HG02884 (cell line): ENCODE data around the gene TMEM150C.
"Not testable (repeated sequence)": the region's sequence is repeated elsewhere in the genome, so short reads cannot be mapped to it uniquely, and the experiment has no call there.

Experiments
- ATAC-seq: cut with Tn5 transposase; IDR thresholded peaks from one replicate; pipeline ENCODE4 v1.9.1; 2021; ENCODE audit warnings: mild to moderate bottlenecking, moderate library complexity; ENCODE audit not compliant: unreplicated experiment

TMEM150C gene

GRCh38 chr4:82479562-82479961 is 82.2 kb downstream of the TMEM150C start:
- no peak for ATAC-seq

GRCh38 chr4:82477469-82477868 is 84.3 kb downstream of the TMEM150C start:
- ATAC-seq: not testable (repeated sequence)

DNA sequence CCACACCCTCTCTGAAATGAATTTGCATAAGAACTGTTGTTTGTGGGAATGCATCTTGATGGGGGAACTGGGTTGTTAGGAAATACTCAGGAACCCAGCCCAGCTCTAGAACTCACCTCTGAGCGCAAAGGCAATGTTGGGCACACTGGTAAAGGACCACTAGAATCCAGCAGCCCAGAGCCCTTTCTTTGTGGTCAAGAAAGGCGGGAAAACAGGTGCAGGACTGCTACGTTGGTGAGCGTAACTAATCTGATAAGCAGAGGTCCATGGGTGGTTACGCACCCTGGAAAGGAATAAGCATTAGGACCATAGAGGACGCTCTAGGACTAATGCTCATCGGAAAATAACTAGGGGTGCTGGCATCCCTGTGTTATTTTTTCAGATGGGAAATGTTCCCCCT is 85.9 kb downstream of the TMEM150C start:
- not testable (repeated sequence) for ATAC-seq

DNA sequence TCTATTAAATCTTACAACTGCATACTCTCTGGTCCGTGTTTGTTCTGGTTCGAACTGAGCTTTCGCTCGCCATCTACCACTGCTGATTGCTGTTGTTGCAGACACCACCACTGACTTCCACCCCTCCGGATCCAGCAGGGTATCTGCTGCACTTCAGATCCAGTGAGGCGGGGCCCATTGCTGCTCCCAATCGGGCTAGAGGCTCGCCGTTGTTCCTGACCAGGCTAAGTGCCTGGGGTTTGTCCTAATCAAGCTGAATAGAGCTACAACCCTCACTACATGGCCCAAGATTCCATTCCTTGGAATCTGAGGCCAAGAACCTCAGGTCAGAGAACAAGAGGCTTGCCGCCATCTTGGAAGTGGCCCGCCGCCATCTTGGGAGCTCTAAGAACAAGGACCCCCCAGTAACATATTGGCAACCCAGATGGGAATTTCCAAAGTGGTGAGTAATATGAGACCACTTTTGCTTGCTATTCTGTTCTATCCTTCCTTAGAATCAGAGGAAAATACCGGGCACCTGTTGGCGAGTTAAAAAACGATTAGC is 88.1 kb downstream of the TMEM150C start:
- no peak for ATAC-seq

DNA sequence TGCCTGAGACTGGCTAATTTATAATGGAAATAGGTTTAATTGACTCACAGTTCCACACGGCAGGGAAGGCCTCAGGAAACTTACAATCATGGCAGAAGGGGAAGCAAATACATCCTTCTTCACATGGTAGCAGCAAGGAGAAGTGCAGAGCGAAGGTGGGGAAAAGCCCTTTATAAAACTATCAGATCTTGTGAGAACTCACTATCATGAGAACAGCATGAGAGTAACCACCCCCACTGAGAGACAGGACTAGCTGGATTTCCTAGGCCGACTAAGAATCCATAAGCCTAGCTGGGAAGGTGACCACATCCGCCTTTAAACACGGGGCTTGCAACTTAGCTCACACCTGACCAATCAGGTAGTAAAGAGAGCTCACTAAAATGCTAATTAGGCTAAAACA is 88.7 kb downstream of the TMEM150C start:
- not testable (repeated sequence) for ATAC-seq

GRCh38 chr4:82469791-82470345 is 91.9 kb downstream of the TMEM150C start:
- ATAC-seq: no peak

- ATAC-seq: no peak
Measured at GRCh38 chr4:82467471-82467870, 94.3 kb downstream of the TMEM150C start.

DNA sequence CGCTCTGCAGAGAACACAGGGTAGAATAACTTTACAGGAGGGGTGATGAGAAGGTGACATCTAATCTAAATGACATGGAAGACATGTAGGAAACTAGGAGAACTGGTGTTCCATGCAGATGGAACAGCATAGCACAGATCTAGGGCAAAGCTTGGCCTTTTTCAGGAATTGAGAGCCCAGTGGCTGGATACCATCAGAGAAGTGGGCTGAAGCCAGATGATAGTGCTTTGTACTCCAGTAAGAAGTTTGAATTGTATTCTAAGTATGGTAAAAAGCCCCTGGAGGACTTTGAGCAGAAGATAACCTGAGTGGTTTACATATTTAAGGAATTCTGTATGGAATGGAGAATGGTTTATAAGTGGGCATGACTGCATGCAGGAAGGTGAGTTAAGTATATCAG is 98.6 kb downstream of the TMEM150C start:
- ATAC-seq: no peak

GRCh38 chr4:82462415-82462831 is 99.4 kb downstream of the TMEM150C start:
- no peak for ATAC-seq

DNA sequence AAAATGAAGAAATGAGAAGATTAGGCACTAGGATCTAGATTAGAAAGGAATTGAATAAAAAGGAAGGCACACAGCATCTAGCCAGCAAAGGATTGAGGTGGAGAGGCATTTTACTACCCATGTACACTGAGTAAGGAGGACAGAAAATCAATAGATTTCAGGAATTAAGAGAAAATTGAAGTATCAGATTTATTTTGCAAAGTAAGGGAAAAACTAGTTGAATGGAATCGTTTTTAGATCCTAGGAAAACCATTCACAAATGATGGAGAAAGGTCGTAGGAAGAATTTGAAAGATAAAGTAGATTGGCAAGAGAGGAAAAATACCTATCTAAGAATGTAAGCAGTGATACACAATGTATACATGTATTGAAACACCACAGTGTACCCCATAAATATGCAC is 100.1 kb downstream of the TMEM150C start:
- ATAC-seq: no peak

DNA sequence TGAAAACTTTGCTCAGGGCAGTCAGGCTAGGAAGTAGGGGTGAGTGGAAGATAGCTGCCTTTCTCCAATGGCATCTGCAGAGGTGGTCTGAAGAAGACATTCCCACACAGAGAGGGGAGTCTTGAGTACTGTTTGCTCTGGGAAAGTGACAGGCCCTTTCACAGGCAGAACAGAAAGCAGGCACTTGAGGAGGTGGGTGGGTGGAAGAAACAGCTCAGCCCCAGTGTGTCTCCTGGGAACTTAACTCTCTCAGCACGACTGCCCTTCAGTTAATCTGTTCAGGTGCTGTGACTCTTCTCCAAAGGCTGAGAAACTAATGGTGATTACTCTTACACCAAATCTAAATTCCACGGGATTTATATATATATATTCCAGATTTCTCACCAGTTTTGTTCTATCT is 103.1 kb downstream of the TMEM150C start:
- ATAC-seq: peak; percentile 58

GRCh38 chr4:82457266-82457665 is 104.5 kb downstream of the TMEM150C start:
- no peak for ATAC-seq

DNA sequence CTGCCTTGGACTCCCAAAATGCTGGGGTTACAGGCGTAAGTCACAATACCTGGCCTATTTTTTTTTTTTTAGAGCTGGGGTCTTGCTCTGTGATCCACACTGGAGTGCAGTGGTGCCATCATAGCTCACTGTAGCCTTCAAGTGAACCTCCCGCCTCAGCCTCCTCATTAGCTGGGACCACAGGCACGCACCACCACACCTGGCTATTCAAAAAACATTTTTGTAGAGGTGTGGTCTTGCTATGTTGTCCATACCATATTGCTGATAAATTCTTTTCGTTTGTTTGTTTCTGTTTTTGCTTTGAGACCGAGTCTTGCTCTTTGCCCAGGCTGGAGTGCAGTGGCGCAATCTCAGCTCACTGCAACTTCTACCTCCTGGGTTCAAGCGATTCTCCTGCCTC is 109.8 kb downstream of the TMEM150C start:
- ATAC-seq: no peak

GRCh38 chr4:82450966-82451755 is 110.6 kb downstream of the TMEM150C start:
- no peak for ATAC-seq

- no peak for ATAC-seq
Measured at GRCh38 chr4:82447886-82448285, 113.9 kb downstream of the TMEM150C start.

- ATAC-seq: no peak
Measured at GRCh38 chr4:82439088-82439487, 122.7 kb downstream of the TMEM150C start.

- no peak for ATAC-seq
Measured at GRCh38 chr4:82437285-82438005, 124.3 kb downstream of the TMEM150C start.

DNA sequence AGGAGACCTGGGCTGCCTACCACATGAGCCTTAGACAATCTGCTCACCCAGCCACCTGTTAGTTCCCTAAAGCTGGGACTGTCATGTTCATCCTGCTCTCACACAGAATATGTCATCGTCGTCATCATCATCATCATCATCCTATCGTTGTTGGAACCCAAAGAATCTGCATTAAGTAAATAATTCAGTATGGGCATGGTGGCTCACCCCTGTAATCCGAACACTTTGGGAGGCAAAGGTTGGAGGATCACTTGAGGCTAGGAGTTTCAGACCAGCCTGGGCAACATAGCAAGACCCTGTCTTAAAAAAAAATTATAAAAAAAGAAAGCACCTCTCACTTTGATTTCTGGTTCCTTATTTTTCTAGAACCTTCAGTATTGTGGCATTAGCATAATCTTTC is 125.0 kb downstream of the TMEM150C start:
- ATAC-seq: no peak

DNA sequence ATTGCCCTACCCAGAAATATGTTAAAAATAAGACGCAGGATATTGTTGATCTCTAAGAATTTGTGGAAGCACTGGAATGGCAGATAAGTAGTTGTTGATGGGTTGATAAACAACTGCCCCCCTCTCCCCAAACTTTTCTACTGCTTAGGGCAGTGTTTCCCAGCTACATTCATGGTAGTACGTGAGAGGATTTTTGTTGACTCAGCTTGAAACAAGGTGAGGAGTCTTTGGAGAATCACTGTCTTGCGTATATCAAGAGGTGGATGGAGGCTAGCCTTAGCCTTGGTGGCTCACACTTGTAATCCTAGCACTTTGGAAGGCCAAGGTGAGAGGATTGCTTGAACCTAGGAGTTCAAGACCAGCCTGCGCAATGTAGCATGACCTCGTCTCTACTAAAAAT is 125.7 kb downstream of the TMEM150C start:
- no peak for ATAC-seq

GRCh38 chr4:82434949-82435348 is 126.8 kb downstream of the TMEM150C start:
- ATAC-seq: no peak

DNA sequence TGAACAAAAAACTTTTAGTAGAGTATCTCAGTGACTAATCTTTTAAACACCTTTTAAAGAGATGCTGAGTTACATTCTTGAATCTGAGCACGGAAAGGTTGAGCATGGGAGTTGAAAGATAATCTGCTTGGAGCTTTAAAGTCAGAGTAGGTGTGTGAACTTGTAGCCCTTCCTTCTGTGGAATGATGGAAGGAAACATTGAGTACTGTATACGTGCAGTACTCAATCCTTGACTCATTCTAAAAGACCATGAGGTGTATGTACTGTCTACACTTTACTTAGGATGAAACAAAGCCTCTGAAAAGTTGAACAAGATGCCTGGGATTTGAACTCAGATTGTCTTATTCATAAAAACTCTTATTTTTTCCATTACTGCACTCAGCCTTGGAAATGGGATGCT is 128.0 kb downstream of the TMEM150C start:
- ATAC-seq: no peak
